ENCODE data around the gene SORCS2.

The SORCS2 gene

DNA sequence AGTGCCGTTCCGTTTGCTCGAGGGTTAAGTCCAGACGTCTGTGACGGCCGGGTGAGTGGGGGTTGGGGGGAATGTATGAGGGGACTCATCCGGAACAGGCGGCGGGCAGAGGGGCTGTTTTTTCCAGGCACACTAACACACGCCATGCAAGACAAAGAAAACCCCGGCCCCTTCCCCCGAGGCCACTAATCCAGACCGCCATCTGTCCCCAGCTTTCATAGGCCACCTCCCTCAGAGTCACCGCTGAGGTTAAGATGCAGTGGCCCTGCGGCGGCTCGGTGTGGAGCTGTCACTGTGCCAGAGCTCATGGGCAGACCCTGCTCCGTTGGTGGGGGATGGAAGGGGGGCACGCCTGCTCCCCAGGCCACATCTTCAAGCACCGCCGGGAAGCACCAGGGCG lies 34.1 kb downstream of the SORCS2 start:
- TF ChIP-seq, protein P1, sequence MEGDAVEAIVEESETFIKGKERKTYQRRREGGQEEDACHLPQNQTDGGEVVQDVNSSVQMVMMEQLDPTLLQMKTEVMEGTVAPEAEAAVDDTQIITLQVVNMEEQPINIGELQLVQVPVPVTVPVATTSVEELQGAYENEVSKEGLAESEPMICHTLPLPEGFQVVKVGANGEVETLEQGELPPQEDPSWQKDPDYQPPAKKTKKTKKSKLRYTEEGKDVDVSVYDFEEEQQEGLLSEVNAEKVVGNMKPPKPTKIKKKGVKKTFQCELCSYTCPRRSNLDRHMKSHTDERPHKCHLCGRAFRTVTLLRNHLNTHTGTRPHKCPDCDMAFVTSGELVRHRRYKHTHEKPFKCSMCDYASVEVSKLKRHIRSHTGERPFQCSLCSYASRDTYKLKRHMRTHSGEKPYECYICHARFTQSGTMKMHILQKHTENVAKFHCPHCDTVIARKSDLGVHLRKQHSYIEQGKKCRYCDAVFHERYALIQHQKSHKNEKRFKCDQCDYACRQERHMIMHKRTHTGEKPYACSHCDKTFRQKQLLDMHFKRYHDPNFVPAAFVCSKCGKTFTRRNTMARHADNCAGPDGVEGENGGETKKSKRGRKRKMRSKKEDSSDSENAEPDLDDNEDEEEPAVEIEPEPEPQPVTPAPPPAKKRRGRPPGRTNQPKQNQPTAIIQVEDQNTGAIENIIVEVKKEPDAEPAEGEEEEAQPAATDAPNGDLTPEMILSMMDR (IDR thresholded peaks at IDR 0.05; ENCODE audit: extremely low read depth, missing control alignments) = no peak
- DNase-seq (ENCODE audit: low spot score) = no peak

DNA sequence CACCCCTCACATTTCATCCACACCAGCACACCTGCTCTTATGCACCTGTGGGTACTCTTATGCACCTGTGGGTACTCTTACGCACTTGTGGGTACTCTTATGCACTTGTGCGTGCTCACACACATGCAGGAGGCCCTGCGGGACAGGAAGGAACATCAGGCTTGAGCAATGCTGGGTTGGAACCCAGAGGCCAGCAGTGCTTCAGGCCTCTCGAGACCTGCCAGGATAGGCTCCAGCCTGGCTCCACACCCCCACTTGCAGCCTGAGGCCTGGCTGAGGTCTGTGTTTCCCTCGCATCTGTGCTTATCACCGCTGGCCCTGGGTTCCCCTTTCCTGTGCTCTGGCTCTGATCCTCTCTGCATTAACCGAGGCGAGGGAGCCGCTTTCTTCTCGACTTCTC lies 34.7 kb downstream of the SORCS2 start:
- no peak for DNase-seq (ENCODE audit: low spot score)
- TF ChIP-seq, protein P1 (IDR thresholded peaks at IDR 0.05; ENCODE audit: extremely low read depth, missing control alignments) = no peak

DNA sequence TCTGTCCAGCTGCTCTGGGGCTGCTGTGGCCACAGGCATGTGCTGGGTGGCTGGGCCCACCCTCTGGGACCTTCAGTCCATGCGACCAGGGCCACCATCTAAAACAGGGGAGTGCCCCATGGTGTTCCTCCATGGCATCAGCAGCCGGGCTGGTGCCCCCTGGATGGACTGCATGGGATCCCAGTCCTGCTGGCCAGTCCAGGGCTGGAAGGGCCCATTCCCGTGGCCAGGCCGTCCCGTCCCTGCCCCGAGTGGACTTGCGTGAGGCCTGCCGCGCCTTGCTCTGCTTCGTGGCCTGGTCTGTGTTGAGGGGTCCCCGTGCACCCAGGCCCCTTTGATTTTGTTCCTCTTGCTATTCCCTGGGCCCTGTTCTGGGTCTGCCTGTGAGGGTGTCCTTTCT lies 36.4 kb downstream of the SORCS2 start:
- no peak for DNase-seq (ENCODE audit: low spot score)
- TF ChIP-seq, protein P1 (IDR thresholded peaks at IDR 0.05; ENCODE audit: extremely low read depth, missing control alignments) = no peak

DNA sequence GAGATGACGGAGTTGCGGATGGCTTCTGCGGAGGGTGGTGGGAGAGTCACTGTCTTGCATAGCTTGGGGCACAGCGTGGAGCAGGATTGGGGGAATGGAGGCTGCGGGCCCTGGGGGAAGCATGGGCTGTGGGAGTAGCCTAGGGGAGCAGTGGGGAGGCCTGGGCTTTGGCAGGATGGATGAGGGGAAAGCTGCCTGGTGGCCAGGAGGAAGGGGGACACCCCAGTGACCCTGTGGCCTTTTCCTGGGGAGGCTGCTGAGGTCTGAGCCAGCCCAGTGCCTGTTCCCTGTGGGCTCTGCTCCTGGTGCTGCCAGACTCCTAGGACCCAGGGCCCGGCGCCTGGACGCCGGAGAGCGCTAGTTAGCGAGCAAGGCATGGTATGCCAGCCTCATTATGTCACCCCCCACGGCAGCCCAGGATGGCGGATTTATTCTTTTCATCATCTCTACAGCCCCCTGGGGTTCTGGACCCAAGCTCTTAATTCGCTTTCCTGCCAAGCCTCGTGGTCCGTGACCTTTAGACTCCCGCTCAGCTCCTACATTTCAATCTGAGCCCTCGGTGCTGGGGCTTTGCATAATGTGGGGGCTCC lies 39.8 kb downstream of the SORCS2 start:
- TF ChIP-seq, protein P1 (IDR thresholded peaks at IDR 0.05; ENCODE audit: extremely low read depth, missing control alignments) = no peak

DNA sequence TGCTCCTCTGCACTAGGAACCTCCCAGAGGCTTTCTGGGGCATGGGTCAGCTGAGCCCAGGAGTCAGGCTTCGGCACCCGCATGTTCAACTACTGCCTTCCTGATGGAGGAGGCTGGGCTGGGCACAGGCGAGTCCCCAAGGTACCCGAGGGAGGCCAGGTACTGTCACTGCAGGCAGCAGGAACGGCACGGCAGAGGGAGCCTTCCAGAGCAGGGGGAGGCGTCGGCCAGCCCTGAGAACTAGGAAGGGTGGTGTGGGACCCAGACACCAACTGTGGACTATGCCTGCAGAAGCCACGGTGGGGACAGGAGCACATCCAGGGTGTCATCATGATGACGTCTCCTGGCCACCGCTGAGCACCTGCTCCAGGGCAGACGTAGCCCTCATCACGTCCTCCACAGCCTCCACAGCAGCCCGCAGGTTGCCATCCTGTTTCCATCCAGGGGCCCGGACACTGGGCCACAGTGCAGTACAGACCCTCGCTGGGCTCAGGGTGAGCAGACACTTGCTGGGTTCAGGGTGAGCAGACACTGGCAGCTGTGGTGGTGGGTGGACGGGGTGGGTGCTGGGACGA lies 40.8 kb downstream of the SORCS2 start:
- no peak for DNase-seq (ENCODE audit: low spot score)
- TF ChIP-seq, protein P1 (IDR thresholded peaks at IDR 0.05; ENCODE audit: extremely low read depth, missing control alignments) = no peak

More for the DNA sequence above, 39.8 kb downstream of the SORCS2 start:
- no peak for DNase-seq (ENCODE audit: low spot score)

DNA sequence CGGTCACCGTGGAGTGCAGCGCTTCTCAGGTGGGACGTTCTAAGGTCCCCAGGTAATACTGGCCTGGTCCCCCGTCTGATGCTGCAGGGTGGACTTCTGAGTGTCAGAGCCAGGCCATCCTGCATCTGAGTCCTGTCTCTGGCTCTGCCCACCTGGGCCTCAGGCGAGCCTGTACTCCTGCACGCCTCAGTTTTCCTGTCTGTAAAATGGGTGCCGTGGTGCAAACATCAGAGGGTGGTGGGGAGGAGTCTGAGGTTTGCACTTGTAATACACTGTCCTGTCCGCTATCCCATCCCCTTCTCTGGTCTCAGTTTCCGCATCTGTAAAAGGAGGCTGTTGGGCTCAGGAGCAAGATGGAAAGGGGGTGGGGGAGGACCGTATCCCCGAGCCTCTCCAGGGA lies 41.3 kb downstream of the SORCS2 start:
- DNase-seq (ENCODE audit: low spot score) = no peak
- TF ChIP-seq, protein P1 (IDR thresholded peaks at IDR 0.05; ENCODE audit: extremely low read depth, missing control alignments) = no peak

DNA sequence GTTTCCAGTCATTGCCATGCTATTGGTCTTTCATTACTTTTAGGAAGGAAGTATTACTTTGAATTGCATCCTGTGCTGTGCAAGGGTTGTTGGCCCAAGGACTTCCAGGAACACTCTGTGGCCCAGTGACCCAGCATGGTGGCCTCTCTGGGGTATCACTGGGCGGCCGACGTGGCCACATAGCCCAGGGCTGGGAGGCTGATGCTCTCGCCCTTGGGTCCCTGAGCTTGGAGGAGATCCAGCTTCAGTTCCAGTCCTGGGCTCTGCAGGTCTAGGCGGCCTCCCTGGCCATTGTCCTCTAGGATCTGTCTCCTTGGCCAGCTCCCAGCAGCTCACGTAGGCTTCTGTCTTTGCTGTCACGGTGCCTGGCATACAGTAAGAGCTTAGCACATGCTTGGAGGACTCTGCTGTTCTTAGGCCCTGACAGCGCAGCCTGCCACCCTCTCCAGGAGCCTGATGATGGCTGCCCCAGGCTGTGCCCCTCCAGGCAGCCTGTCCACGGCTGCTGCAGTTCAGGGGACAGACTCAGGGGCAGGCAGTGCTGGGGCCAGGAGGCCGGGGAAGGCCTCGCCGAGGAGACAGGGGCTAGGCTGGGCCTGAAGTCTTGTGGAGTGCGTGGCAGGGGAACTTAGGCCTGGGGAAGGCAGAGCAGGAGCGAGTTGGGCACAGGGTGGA lies 42.2 kb downstream of the SORCS2 start:
- TF ChIP-seq, protein P1 (IDR thresholded peaks at IDR 0.05; ENCODE audit: extremely low read depth, missing control alignments) = no peak
- DNase-seq (ENCODE audit: low spot score) = no peak

All from GM20000 (cell line).